H1 (cell line): Measurements from ENCODE around the gene DENND2C. TPM values are rescaled to one million over a fixed set of nuclear protein-coding genes. Genes with fewer than 3 reads are reported as not detected.

Experiments used
- CTCF ChIA-PET: fragments of 300-600 bp; sonication (Branson Sonifier 250); formaldehyde crosslinking; loops from one replicate; lab custom pipeline; 2021; ENCODE audit not compliant: partially characterized antibody; lab: Charles Lee
- POLR2A ChIA-PET: fragments of 300-600 bp; sonication (Branson Sonifier 250); formaldehyde crosslinking; loops from one replicate; lab custom pipeline; 2021; ENCODE audit warnings: inconsistent platforms; ENCODE audit not compliant: partially characterized antibody; lab: Charles Lee
- DNase-seq, 2 experiments: peaks; one replicate each; pipeline versions ENCODE4 v3.0.0 to v3.0.0-alpha.2; 2010 to 2022; ENCODE audit warnings: low spot score in 2 of 2, low read depth in 1 of 2, mixed read lengths in 1 of 2
- FAIRE-seq: peaks from 2 replicates; lab custom pipeline; 2011; peaks lifted over from hg19 to GRCh38; lab: Jason Lieb, UNC
- H2AFZ ChIP-seq: 2 replicates; pipeline ENCODE4 v1.8.1; 2012; ENCODE audit warnings: low read length, inconsistent platforms
- H2AK5ac ChIP-seq: 2 replicates; pipeline ENCODE4 v1.6.1; 2013; ENCODE audit warnings: low read depth, low read length
- H2BK120ac ChIP-seq: replicated peaks from 2 replicates; pipeline ENCODE3; 2013; ENCODE audit warnings: low read depth, low read length, inconsistent platforms
- H2BK12ac ChIP-seq: 2 replicates; pipeline ENCODE4 v1.6.1; 2013; ENCODE audit warnings: low read depth, low read length
- H2BK15ac ChIP-seq: 2 replicates; pipeline ENCODE4 v1.6.1; 2013; ENCODE audit warnings: low read length
- H2BK20ac ChIP-seq: 2 replicates; pipeline ENCODE4 v1.6.1; 2013; ENCODE audit warnings: low read length
- H2BK5ac ChIP-seq: 2 replicates; pipeline ENCODE4 v1.6.1; 2013; ENCODE audit warnings: low read depth, low read length
- H3K14ac ChIP-seq: 2 replicates; pipeline ENCODE4 v1.6.1; 2013; ENCODE audit warnings: inconsistent platforms; ENCODE audit not compliant: insufficient read length
- H3K18ac ChIP-seq: 2 replicates; pipeline ENCODE4 v1.6.1; 2013; ENCODE audit warnings: low read length; ENCODE audit errors: extremely low read depth
- H3K23ac ChIP-seq: 2 replicates; pipeline ENCODE4 v1.6.1; 2013; ENCODE audit warnings: inconsistent platforms; ENCODE audit not compliant: insufficient read length
- H3K23me2 ChIP-seq: 2 replicates; pipeline ENCODE4 v1.6.1; 2013; ENCODE audit warnings: low read depth, low read length
- H3K27ac ChIP-seq: 2 replicates; pipeline ENCODE4 v1.6.1; 2011; ENCODE audit warnings: low read depth, low read length, inconsistent platforms
- H3K27me3 ChIP-seq, 4 experiments: replicated peaks in 1 of 4; 1 replicate in 1 of 4; 2 replicates in 3 of 4; pipeline versions ENCODE4 v1.6.1 to v1.8.1; 2011 to 2013; ENCODE audit warnings: low read length in 3 of 4, mild to moderate bottlenecking in 3 of 4, inconsistent platforms in 2 of 4, mixed read lengths in 2 of 4, moderate library complexity in 1 of 4; ENCODE audit not compliant: control insufficient read depth in 3 of 4, insufficient read depth in 3 of 4; ENCODE audit errors: extremely low read depth in 1 of 4
- H3K36me3 ChIP-seq, 4 experiments: 2 replicates each; pipeline versions ENCODE4 v1.6.1 to v1.8.1; 2011 to 2013; ENCODE audit warnings: mild to moderate bottlenecking in 4 of 4, low read length in 3 of 4, moderate library complexity in 2 of 4, control low read depth in 1 of 4, inconsistent platforms in 1 of 4; ENCODE audit not compliant: insufficient read depth in 4 of 4, control insufficient read depth in 2 of 4
- H3K4ac ChIP-seq: replicated peaks from 2 replicates; pipeline ENCODE3; 2013; ENCODE audit warnings: low read length, low read depth, mixed read lengths, inconsistent platforms; ENCODE audit not compliant: insufficient read length
- H3K4me1 ChIP-seq, 4 experiments: replicated peaks in 1 of 4; 1 replicate in 1 of 4; 2 replicates in 3 of 4; pipeline versions ENCODE4 v1.6.1 to v1.8.1; 2011 to 2013; ENCODE audit warnings: low read length in 3 of 4, inconsistent platforms in 2 of 4, mixed read lengths in 1 of 4; ENCODE audit not compliant: insufficient read depth in 4 of 4, control insufficient read depth in 3 of 4
- H3K4me2 ChIP-seq, 2 experiments: 2 replicates each; pipeline versions ENCODE4 v1.6.1 to v1.8.1; 2011 to 2013; ENCODE audit warnings: low read depth in 2 of 2, low read length in 2 of 2, control low read depth in 1 of 2, inconsistent platforms in 1 of 2, mild to moderate bottlenecking in 1 of 2; ENCODE audit not compliant: insufficient read depth in 1 of 2
- H3K4me3 ChIP-seq, 4 experiments: fragments of 200-600, 300-600 bp in 1 of 4; sonication (generic), shearing (Covaris generic), sonication (Bioruptor Twin) in 1 of 4; 2 replicates each; pipeline versions ENCODE4 v1.5.1 to v1.8.1; 2011 to 2016; ENCODE audit warnings: low read length in 4 of 4, low read depth in 3 of 4, control low read depth in 2 of 4, inconsistent platforms in 2 of 4, mild to moderate bottlenecking in 2 of 4, mixed read lengths in 1 of 4, moderate library complexity in 1 of 4; ENCODE audit not compliant: insufficient read depth in 2 of 4; ENCODE audit errors: extremely low read depth in 1 of 4
- H3K56ac ChIP-seq: replicated peaks from 2 replicates; pipeline ENCODE3; 2013; ENCODE audit warnings: low read depth, mild to moderate bottlenecking, mixed read lengths, low read length, inconsistent platforms; ENCODE audit not compliant: insufficient read length
- H3K79me1 ChIP-seq: 2 replicates; pipeline ENCODE4 v1.6.1; 2013; ENCODE audit warnings: low read depth, low read length, control low read depth
- H3K79me2 ChIP-seq, 2 experiments: 2 replicates each; pipeline versions ENCODE4 v1.6.1 to v1.8.1; 2012 to 2013; ENCODE audit warnings: low read length in 2 of 2, mild to moderate bottlenecking in 2 of 2, inconsistent platforms in 1 of 2; ENCODE audit not compliant: insufficient read depth in 2 of 2, control insufficient read depth in 1 of 2
- H3K9ac ChIP-seq, 4 experiments: replicated peaks in 1 of 4; 1 replicate in 1 of 4; 2 replicates in 3 of 4; pipeline versions ENCODE4 v1.6.1 to v1.8.1; 2011 to 2013; ENCODE audit warnings: low read depth in 3 of 4, low read length in 3 of 4, control low read depth in 2 of 4, mild to moderate bottlenecking in 2 of 4, moderate library complexity in 2 of 4, inconsistent platforms in 1 of 4; ENCODE audit errors: extremely low read depth in 1 of 4
- H3K9me3 ChIP-seq, 2 experiments: 2 replicates each; pipeline versions ENCODE4 v1.6.1 to v1.8.1; 2012 to 2013; ENCODE audit warnings: mild to moderate bottlenecking in 2 of 2, moderate library complexity in 2 of 2, control low read depth in 1 of 2, inconsistent platforms in 1 of 2, low read depth in 1 of 2, low read length in 1 of 2, mixed read lengths in 1 of 2; ENCODE audit not compliant: insufficient read depth in 2 of 2
- H4K20me1 ChIP-seq, 2 experiments: replicated peaks in 1 of 2; 2 replicates each; pipeline versions ENCODE3 to v1.8.1; 2011 to 2013; ENCODE audit warnings: inconsistent platforms in 2 of 2, low read length in 2 of 2, mild to moderate bottlenecking in 1 of 2; ENCODE audit not compliant: insufficient read depth in 2 of 2, control insufficient read depth in 1 of 2
- H4K5ac ChIP-seq: 2 replicates; pipeline ENCODE4 v1.6.1; 2013; ENCODE audit warnings: low read length, low read depth, mixed read lengths, inconsistent platforms; ENCODE audit not compliant: insufficient read length
- H4K8ac ChIP-seq: 2 replicates; pipeline ENCODE4 v1.8.0; 2013; ENCODE audit warnings: mild to moderate bottlenecking, moderate library complexity, low read length, inconsistent platforms; ENCODE audit not compliant: insufficient read depth; ENCODE audit errors: extremely low read depth
- H4K91ac ChIP-seq: replicated peaks from 2 replicates; pipeline ENCODE3; 2013; ENCODE audit warnings: low read length, mixed read lengths, inconsistent platforms; ENCODE audit not compliant: insufficient read length
- BCL11A ChIP-seq, 2 experiments: IDR thresholded peaks; one replicate each; pipeline ENCODE4 v1.6.1; 2011; ENCODE audit warnings: low read depth in 2 of 2, low read length in 2 of 2, mild to moderate bottlenecking in 2 of 2
- EGR1 ChIP-seq: IDR thresholded peaks from 2 replicates; pipeline ENCODE4 v1.6.1; 2011; ENCODE audit warnings: low read depth, low read length, borderline replicate concordance
- EP300 ChIP-seq, 2 experiments: IDR thresholded peaks; 1 replicate in 1 of 2; 2 replicates in 1 of 2; pipeline ENCODE4 v1.6.1; 2011 to 2012; ENCODE audit warnings: low read depth in 2 of 2, low read length in 2 of 2, mild to moderate bottlenecking in 2 of 2, borderline replicate concordance in 1 of 2, inconsistent platforms in 1 of 2, moderate library complexity in 1 of 2
- KDM5A ChIP-seq: fragments of 200-600 bp; IDR thresholded peaks from 2 replicates; pipeline ENCODE4 v1.7.1; 2012; ENCODE audit warnings: mild to moderate bottlenecking, low read length, inconsistent platforms, mixed read lengths
- POLR2AphosphoS5 ChIP-seq: IDR thresholded peaks from 2 replicates; pipeline ENCODE4 v1.6.1; 2011; ENCODE audit warnings: low read depth, low read length
- RBBP5 ChIP-seq: IDR thresholded peaks from 2 replicates; pipeline ENCODE4 v1.7.1; 2012; ENCODE audit warnings: low read depth, mild to moderate bottlenecking, inconsistent platforms, low read length, moderate library complexity, borderline replicate concordance
- SP1 ChIP-seq: IDR thresholded peaks from 2 replicates; pipeline ENCODE4 v1.6.1; 2011; ENCODE audit warnings: low read depth, low read length
- WGBS, 2 experiments: shearing (Covaris generic) in 1 of 2; methylation state at CpG; one replicate each; pipeline versions ENCODE4 v1.1.6 to v1.1.7; 2013 to 2015; ENCODE audit warnings: low lambda C conversion rate in 2 of 2, mixed read lengths in 2 of 2, inconsistent platforms in 1 of 2, low coverage in 1 of 2, missing lambda C conversion rate in 1 of 2; ENCODE audit not compliant: insufficient replicate concordance in 2 of 2, insufficient coverage in 1 of 2, insufficient read length in 1 of 2; ENCODE audit errors: extremely low coverage in 1 of 2, missing lambda C conversion rate in 1 of 2; 5-methylcytosine and 5-hydroxymethylcytosine counted together
- polyA plus RNA-seq, 7 experiments: library from polyadenylated mRNA; depleted of rRNA in 3 of 7; stranded (reverse) in 5 of 7; unstranded in 2 of 7; fragments of >200 nt in 5 of 7; fragments of 200-250 nt in 2 of 7; gene quantifications; 1 replicate in 5 of 7; 2 replicates in 1 of 7; 4 replicates in 1 of 7; pipeline versions ENCODE4 v1.2.1 to v1.2.3, GENCODE V29; 2011 to 2013; ENCODE audit warnings: missing spikeins in 2 of 7, mixed read lengths in 2 of 7
- total RNA-seq: library from RNA; stranded (reverse); fragmentation: NEBNext Ultra II Directional; extraction: Animal tissue kit (Norgen Biotek cat#: 25700); gene quantifications from 2 replicates; pipeline ENCODE4 v1.2.1, GENCODE V29; 2021

The DENND2C gene
- total and polyA plus RNA-seq, 2 of the 8 experiments (the other 6 are each of a cell fraction or from before 2014, with no cell fraction given) = 1.8 to 5.5 TPM

GRCh38 chr1:114535401-114535800, 134.4 kb downstream of the DENND2C start:
- no peak overlapping the region for H3K9ac ChIP-seq
- no peak overlapping the region for H3K4ac ChIP-seq
- no peak overlapping the region for H3K4me3 ChIP-seq
- H3K23ac ChIP-seq = no peak overlapping the region
- no peak overlapping the region for H2BK20ac ChIP-seq
- H3K18ac ChIP-seq = no peak overlapping the region
- no peak overlapping the region for H2BK120ac ChIP-seq
- no peak overlapping the region for H2AFZ ChIP-seq
- no peak overlapping the region for H4K8ac ChIP-seq
- DNase-seq (no peak), FAIRE-seq (no peak)
- H3K4me2 ChIP-seq = no peak overlapping the region
- H3K56ac ChIP-seq = no peak overlapping the region
- ChIA-PET POLR2A (no interaction called here), CTCF (interaction anchor here (0.9 to 1.0 kb wide), 2 partner anchors 23 to 187 kb away, joined by 3 read pairs; no protein-coding TSS in a partner anchor)
- H3K36me3 ChIP-seq = no peaks in the 10 kb centered on the region
- no peak overlapping the region for H4K5ac ChIP-seq
- no peaks in the 10 kb centered on the region for H3K23me2 ChIP-seq
- no peak overlapping the region for H2BK5ac ChIP-seq
- no peaks in the 10 kb centered on the region for H3K4me1 ChIP-seq
- no peak overlapping the region for H3K14ac ChIP-seq
- no peak overlapping the region for H2BK12ac ChIP-seq
- no peak overlapping the region for H2BK15ac ChIP-seq
- no peaks in the 10 kb centered on the region for H3K9me3 ChIP-seq
- H4K91ac ChIP-seq = no peak overlapping the region
- H4K20me1 ChIP-seq = no peaks in the 10 kb centered on the region
- H2AK5ac ChIP-seq = no peak overlapping the region
- H3K27ac ChIP-seq = no peak overlapping the region
- WGBS, 2 experiments = 85% methylated on average over 1 of the region's 1 CpG; no CpG with 5 or more reads in 1 of the 2 experiments
- H3K79me2 ChIP-seq = no peaks in the 10 kb centered on the region
- H3K27me3 ChIP-seq = no peaks in the 10 kb centered on the region
- no peaks in the 10 kb centered on the region for H3K79me1 ChIP-seq
- TF ChIP-seq SP1 = no peak
- TF ChIP-seq BCL11A (IDR thresholded peaks at IDR 0.05; ENCODE audit: low read depth in 2 of 2, low read length in 2 of 2) = no peak
- TF ChIP-seq POLR2AphosphoS5 = no peak
- TF ChIP-seq KDM5A = no peak
- no peak for TF ChIP-seq EGR1
- TF ChIP-seq EP300 (IDR thresholded peaks at IDR 0.05; ENCODE audit: borderline replicate concordance in 1 of 2, low read depth in 2 of 2, low read length in 2 of 2) = no peak
- TF ChIP-seq RBBP5 = no peak
